CD4-positive, alpha-beta T cell treated with Interleukin-12 subunit alpha and Interleukin-12 subunit beta, for 1 hour (primary cell): Measurements from ENCODE around the gene NPHP1.
"Not testable (repeated sequence)": the region's sequence is repeated elsewhere in the genome, so short reads cannot be mapped to it uniquely, and the experiment has no call there.

ENCODE experiments used
- DNase-seq: peaks from one replicate; pipeline ENCODE4 v3.0.0-alpha.2; 2020

Gene NPHP1

DNA sequence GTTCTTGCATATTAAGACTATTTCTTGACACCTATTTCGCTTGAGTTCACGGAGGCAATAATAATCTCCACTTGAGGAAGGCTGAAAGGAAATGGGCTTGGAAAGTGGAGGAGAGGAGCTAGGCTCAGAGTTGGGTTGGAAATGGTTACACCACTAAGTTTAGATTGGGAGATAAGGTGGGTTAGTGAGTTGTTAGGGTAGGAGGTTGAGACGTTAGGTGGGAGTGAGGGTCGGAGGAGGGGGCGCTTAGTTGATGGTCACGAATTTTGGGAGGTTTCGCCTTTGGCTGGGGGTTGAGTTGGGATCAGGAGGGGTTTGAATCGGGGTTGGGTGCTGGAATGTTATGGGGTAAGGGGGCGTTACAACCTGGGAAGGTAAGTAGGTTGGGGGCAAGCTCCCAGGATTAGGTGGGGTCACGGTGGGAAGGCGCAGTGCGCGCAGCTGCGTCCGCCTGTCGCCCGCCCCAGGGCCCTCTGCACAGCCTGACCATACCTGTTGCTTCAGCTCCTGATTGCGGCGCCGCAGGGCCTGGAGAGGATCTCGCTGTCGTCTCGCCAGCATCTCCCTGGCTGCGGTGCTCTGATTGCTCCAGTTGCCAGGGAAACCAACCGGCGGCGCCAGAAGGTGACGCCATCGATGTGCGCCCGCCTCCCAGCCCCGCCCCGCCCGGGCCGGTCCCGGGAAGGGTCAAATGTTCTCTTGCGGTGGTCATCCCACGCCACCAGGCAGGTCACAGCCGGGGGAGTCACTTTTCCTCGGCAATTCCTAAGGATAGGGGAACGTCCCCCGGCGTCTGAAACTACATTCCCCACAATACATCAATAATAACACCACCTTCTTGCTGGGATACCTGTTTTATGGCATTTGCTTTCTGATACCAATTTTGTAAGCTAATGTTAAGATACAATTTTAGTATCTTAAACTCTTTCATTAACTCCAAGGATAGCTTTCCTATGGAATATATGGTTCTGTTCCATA lies at the start of gene NPHP1:
TSS of gene NPHP1 (minus strand) at position 606 of the 978 bp plus-strand sequence. CDS start at position 561, 45 bp downstream.
- peak; percentile 87 for DNase-seq

DNA sequence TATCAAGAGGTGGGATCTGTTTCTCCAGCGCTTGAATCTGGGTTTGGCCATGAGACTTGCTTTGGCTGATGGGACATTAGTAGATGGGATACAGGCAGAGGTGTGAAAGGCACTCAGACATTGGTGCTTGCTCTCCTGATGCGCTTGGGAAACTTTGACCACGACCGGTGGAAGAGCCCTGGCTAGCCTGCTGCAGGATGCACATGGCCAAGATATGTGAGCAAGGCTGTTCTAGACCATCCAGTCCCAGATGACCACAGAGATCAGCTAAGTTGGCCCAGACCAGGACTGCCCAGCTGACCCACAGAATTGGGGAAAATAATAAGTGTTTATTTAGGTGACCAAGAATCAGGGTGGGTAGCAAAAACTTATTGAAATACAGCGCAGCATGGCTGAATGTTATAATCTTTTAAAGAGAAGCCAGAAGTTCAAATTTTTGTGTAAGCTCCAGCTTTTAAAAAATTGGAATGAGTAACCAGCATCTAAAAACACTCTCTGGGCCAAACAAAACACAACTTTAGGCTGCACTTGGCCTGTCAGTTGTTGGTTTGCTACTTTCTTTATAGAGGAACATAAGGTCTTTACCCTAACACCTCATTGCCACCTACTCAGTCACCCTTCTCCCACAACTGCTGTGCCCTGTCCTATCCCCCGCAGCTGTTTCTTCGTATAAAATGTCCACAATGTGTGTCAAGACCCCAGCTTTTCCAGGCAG lies 43.4 kb upstream of the NPHP1 start:
- DNase-seq, result not testable (repeated sequence)

DNA sequence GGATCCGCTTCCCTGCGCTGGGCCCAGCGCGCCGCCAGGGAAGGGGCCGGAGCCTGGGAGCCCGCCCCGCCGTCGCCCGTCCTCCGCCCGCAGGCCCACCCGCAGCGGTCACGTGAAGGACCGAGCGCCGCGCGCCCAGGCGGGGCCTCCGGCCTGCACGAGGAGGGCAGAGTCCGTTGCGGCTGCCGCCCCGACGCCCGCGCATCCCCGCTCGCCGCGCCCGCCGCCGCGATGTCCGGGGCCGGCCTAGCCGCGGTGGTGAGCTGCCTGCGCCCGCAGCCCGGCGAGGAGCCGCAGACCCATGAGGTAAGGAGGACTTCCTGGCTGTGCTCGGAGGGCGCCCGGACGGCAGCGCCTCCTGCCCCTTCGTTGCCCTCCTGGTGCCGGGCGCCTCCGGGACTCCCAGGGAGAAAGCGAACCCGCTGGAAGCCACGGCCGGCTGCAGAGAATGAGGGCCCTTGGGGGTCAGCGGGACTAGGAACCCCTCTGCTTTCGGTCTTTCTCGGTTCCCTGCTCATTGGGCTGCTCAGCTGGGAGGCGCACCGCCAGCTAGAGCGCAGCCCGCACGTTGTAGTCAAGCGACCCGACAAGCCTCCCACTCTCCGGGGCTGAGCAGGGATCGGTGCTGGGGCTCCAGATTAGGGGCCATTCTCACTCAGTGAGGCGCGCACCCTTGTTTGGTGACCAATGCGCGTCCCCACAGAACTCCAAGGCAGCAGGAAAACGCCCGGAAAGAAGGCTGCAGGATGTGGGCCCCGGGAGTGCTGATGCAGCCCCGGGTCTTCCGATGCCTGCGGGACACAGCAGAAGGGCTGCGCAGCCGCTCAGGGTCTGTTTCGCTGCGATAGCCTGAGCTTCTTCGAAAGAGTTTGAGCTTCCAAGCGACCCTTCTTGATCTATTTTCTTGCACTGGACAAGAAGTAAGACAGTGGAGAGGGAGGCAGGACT lies 40.9 kb upstream of the NPHP1 start:
- not testable (repeated sequence) for DNase-seq

GRCh38 chr2:110243283-110243682 lies 38.5 kb upstream of the NPHP1 start:
- not testable (repeated sequence) for DNase-seq

DNA sequence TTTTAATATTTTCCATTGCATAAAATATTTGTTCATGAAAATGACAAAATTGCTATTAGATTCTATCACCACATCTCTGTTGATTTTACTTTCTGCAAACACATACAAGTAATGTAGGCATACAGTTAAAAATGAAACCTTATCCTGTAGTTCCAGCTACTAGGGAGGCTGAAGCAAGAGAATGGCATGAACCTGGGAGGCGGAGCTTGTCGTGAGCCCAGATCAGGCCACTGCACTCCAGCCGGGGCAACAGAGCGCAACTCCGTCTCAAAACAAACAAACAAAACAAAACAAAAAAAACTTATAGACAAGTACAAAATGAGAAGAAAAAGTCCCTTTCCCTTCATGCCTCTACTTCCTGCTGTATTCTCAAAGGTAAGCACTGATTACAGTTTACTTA lies 29.7 kb upstream of the NPHP1 start:
- not testable (repeated sequence) for DNase-seq

- not testable (repeated sequence) for DNase-seq
These were observed 25.1 kb upstream of the NPHP1 start for GRCh38 chr2:110229886-110230285.

- DNase-seq, result not testable (repeated sequence)
These were observed 17.8 kb upstream of the NPHP1 start for GRCh38 chr2:110222626-110223025.

GRCh38 chr2:110221938-110222337 lies 17.1 kb upstream of the NPHP1 start:
- no peak for DNase-seq

DNA sequence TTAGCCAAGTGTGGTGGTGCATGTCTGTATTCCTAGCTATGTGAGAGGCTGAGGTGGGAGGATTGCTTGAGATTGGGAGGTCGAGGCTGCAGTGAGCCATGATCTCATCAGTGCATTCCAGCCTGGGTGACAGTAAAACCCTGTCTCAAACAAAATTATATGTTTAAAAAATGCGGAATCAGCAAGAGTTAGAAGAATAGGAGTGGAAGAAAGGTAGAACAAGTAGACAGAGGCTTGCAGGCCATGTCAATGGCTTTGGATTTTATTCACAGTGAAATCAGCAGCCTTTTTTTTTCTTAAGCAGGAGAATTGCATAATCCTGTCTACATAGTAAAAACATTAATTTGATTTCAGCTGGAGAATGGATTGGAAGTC lies 15.4 kb upstream of the NPHP1 start:
- no peak for DNase-seq

DNA sequence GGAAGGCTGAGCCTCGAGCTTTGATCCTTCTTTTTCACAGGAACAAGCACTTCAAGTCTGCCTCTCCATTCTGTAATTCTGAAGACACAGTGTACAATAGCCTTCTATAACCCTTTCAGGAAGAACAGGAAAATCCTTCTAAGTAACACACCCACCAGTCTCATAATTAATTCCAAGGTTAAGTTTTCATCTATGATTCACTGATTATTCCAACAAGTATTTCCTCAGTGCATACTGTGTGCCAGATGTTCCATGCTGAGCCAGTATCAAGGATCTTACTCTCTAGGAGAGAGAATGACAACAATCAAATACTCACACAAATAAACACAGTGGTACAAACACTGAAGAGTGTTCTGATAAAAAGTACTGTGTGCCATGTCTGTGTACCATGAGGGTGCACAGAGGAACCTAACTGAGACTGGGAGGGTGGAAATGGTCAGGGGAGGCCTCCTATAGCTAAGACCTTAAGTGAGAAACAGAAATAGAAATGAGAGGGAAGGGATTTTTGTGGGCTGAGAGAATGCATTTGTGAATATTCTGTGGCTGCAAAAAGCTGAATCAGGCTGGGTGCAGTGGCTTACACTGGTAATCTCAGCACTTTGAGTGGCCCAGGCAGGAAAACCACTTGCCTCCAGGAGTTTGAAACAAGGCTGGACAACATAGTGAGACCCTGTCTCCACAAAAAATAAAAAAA lies 14.8 kb upstream of the NPHP1 start:
- DNase-seq, result no peak

- not testable (repeated sequence) for DNase-seq
These were observed 14.1 kb upstream of the NPHP1 start for GRCh38 chr2:110218889-110219288.

- DNase-seq, result no peak
These were observed 12.0 kb upstream of the NPHP1 start for GRCh38 chr2:110216803-110217202.

DNA sequence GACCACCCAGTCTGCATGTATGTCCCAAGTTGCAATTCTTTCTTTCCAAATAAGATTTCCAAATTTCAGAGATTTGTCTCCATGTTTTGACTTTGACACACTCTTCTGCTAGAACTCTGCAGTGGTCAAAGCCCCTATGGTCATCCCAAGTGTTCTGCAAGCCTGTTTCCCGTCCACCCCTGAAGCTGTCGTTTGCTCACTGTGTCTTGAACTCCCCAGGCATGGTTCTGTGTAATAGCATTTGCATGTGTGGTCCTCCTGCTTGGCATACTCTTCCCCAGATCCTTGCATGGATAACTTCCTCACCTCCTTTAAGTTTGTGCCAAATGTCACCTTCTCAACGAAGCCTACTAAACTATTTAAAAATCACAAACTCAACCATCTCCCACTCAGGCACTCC lies 11.4 kb upstream of the NPHP1 start:
- DNase-seq, result no peak

GRCh38 chr2:110215566-110216158 lies 10.8 kb upstream of the NPHP1 start:
- DNase-seq, result no peak

GRCh38 chr2:110215091-110215490 lies 10.3 kb upstream of the NPHP1 start:
- no peak for DNase-seq

- DNase-seq, result not testable (repeated sequence)
These were observed 8.7 kb upstream of the NPHP1 start for GRCh38 chr2:110213522-110213921.

GRCh38 chr2:110211938-110212858 lies 7.4 kb upstream of the NPHP1 start, which contains the start of gene MTLN:
TSS of gene MTLN (minus strand) at chr2:110212547. CDS start at chr2:110212525, 22 bp downstream.
- peak; percentile 79 for DNase-seq

DNA sequence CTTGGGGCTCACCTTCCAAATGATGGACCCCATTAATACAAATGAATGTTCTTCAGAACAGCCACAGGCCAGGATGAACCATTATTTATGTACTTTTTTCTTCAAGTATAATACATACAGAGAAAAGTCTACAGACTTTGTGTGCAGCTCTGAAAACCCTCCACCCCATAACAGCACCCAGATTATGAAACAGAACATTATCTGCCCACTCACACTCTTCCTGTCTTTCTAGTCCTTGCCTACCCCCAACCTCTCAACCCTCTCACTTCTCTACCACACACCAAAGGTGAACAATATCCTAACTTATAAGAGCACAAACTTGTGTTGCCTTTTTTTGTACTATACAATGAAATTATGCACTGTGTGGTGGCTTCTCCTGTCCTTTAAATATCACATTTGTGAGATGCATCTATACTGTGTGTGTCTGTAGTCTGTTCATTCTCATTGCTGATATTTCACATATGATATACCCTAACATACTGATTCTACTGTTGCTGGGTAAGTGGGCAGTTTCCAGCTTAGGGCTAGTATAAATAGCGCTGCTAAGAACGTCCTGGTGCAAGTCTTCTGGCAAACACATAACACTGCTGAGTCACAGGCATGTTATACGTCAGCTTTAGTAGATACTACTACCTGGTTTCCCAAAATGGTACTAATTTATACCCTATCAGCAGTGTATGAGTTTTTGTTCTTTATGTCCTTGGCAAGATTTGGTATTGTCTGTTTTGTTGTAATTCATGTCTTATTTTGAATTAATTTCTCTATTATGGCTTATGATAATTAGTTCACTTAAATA lies 1.0 kb upstream of the NPHP1 start:
- DNase-seq, result no peak

- DNase-seq, result no peak
These were observed 6.8 kb downstream of the NPHP1 start for GRCh38 chr2:110198016-110198415.
